Measurements from ENCODE around the gene POMGNT1. TPM values are rescaled to one million over a fixed set of nuclear protein-coding genes. Genes with fewer than 3 reads are reported as not detected.

POMGNT1 gene
- polyA plus RNA-seq, 1 donor from 2014 or later: 128 TPM

- H3K4me2 ChIP-seq (ENCODE audit: low read length): no peak overlapping the region
- TF ChIP-seq EZH2 (IDR thresholded peaks at IDR 0.05; ENCODE audit: borderline replicate concordance, insufficient read depth, low read length, poor library complexity, severe bottlenecking) (no peak), TAF1 (IDR thresholded peaks at IDR 0.05; ENCODE audit: low read depth) (no peak), RAD21 (conservative IDR thresholded peaks at IDR 0.05) (no peak), POLR2AphosphoS5 (IDR thresholded peaks at IDR 0.05) (no peak), REST (IDR thresholded peaks at IDR 0.05; ENCODE audit: borderline replicate concordance) (no peak), MXI1 (conservative IDR thresholded peaks at IDR 0.05; ENCODE audit: poor library complexity, severe bottlenecking) (no peak), EP300 (conservative IDR thresholded peaks at IDR 0.05; ENCODE audit: poor library complexity, severe bottlenecking) (no peak), SMC3 (conservative IDR thresholded peaks at IDR 0.05; ENCODE audit: poor library complexity) (no peak)
Observed at GRCh38 chr1:46152016-46152415, 46.2 kb downstream of the POMGNT1 start.

GRCh38 chr1:46150085-46150484 is 48.1 kb downstream of the POMGNT1 start:
- Histone ChIP-seq H3K9ac (ENCODE audit: low read length) (no peak overlapping the region), H4K20me1 (ENCODE audit: insufficient read depth) (no peaks in the 10 kb centered on the region), H3K79me2 (replicated peaks; ENCODE audit: insufficient read depth, low read length) (no peaks in the 10 kb centered on the region), H3K36me3 (ENCODE audit: insufficient read depth, low read length) (no peaks in the 10 kb centered on the region), H3K27me3 (ENCODE audit: insufficient read depth, low read depth, low read length) (no peaks in the 10 kb centered on the region), H3K9me3 (ENCODE audit: low read length) (no peaks in the 10 kb centered on the region), H3K27ac (ENCODE audit: low read length) (no peak overlapping the region), H3F3A (ENCODE audit: insufficient read depth, low read length, poor library complexity, severe bottlenecking) (no peaks in the 10 kb centered on the region), H3K4me3 (ENCODE audit: low read length) (no peak overlapping the region), H3K4me2 (ENCODE audit: low read length) (no peak overlapping the region), H3K9me2 (ENCODE audit: insufficient read depth, low read length) (no peaks in the 10 kb centered on the region), H2AFZ (ENCODE audit: low read depth, low read length) (no peak overlapping the region)
- TF ChIP-seq EZH2 (IDR thresholded peaks at IDR 0.05; ENCODE audit: borderline replicate concordance, insufficient read depth, low read length, poor library complexity, severe bottlenecking) (no peak), EP300 (conservative IDR thresholded peaks at IDR 0.05; ENCODE audit: poor library complexity, severe bottlenecking) (no peak), SMC3 (conservative IDR thresholded peaks at IDR 0.05; ENCODE audit: poor library complexity) (no peak), POLR2AphosphoS5 (IDR thresholded peaks at IDR 0.05) (no peak), CTCF (IDR thresholded peaks at IDR 0.05; ENCODE audit: poor library complexity, severe bottlenecking) (no peak), RAD21 (conservative IDR thresholded peaks at IDR 0.05) (no peak), REST (IDR thresholded peaks at IDR 0.05; ENCODE audit: borderline replicate concordance) (no peak), MXI1 (conservative IDR thresholded peaks at IDR 0.05; ENCODE audit: poor library complexity, severe bottlenecking) (no peak), TAF1 (IDR thresholded peaks at IDR 0.05; ENCODE audit: low read depth) (no peak)

More at GRCh38 chr1:46152016-46152415, 46.2 kb downstream of the POMGNT1 start:
- H3K9me2 ChIP-seq (ENCODE audit: insufficient read depth, low read length): no peaks in the 10 kb centered on the region
- H3F3A ChIP-seq (ENCODE audit: insufficient read depth, low read length, poor library complexity, severe bottlenecking): no peaks in the 10 kb centered on the region
- H3K79me2 ChIP-seq (replicated peaks; ENCODE audit: insufficient read depth, low read length): no peaks in the 10 kb centered on the region
- no peak overlapping the region for H3K9ac ChIP-seq (ENCODE audit: low read length)
- no peak overlapping the region for H2AFZ ChIP-seq (ENCODE audit: low read depth, low read length)
- H4K20me1 ChIP-seq (ENCODE audit: insufficient read depth): no peaks in the 10 kb centered on the region
- H3K9me3 ChIP-seq (ENCODE audit: low read length): no peaks in the 10 kb centered on the region
- H3K27ac ChIP-seq (ENCODE audit: low read length): no peak overlapping the region
- H3K27me3 ChIP-seq (ENCODE audit: insufficient read depth, low read depth, low read length): no peaks in the 10 kb centered on the region
- H3K4me3 ChIP-seq (ENCODE audit: low read length): no peak overlapping the region
- H3K36me3 ChIP-seq (ENCODE audit: insufficient read depth, low read length): no peaks in the 10 kb centered on the region

All from neural cell (in vitro differentiated cells).